Stimulated activated CD8-positive, alpha-beta memory T cell treated with anti-CD3 and anti-CD28 coated beads, Interleukin-4, amount 100 ng/mL, for 48 hours (primary cell): ENCODE results near the gene TRIM49B.
"Not testable (repeated sequence)": the region's sequence is repeated elsewhere in the genome, so short reads cannot be mapped to it uniquely, and the experiment has no call there.

ENCODE experiments used
- DNase-seq: peaks from one replicate; pipeline ENCODE4 v3.0.0-alpha.2; 2020

Gene TRIM49B, protein sequence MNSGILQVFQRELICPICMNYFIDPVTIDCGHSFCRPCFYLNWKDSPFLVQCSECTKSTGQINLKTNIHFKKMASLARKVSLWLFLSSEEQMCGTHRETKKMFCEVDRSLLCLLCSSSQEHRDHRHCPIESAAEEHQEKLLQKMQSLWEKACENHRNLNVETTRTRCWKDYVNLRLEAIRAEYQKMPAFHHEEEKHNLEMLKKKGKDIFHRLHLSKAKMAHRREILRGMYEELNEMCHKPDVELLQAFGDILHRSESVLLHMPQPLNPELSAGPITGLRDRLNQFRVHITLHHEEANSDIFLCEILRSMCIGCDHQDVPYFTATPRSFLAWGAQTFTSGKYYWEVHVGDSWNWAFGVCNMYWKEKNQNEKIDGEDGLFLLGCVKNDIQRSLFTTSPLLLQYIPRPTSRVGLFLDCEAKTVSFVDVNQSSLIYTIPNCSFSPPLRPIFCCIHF

GRCh38 chr11:49028523-49028922, at the start of gene TRIM49B:
TSS of gene TRIM49B (plus strand) at chr11:49028823. CDS start at chr11:49031600, 2,777 bp downstream.
- DNase-seq = not testable (repeated sequence)

DNA sequence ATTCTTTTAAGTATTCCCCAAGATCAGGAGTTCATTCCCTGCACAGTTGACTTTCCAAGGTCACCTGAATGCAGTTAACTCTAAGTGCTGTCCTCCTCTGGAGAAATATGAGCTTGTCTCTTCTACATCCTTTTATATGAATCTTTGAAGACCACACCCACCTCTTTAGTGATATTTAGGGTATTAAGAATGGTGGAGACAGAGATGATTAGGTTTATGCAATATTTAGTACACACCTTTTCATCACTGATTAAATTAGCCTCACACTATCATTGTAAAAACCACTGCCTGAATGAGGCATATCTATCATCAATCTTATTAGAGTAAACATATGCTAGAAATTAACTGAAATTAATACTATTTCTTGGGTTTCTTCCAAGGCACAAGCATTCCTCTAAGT, 44.8 kb upstream of the TRIM49B start, which contains the start of gene TRIM51G:
Gene TRIM51G (minus strand): TSS at position 101 of the 400 bp plus-strand sequence. CDS start 2,190 bp downstream, outside the sequence.
- DNase-seq = not testable (repeated sequence)

- DNase-seq = not testable (repeated sequence)
Measured at GRCh38 chr11:49048229-49048628, 19.6 kb downstream of the TRIM49B start.

DNA sequence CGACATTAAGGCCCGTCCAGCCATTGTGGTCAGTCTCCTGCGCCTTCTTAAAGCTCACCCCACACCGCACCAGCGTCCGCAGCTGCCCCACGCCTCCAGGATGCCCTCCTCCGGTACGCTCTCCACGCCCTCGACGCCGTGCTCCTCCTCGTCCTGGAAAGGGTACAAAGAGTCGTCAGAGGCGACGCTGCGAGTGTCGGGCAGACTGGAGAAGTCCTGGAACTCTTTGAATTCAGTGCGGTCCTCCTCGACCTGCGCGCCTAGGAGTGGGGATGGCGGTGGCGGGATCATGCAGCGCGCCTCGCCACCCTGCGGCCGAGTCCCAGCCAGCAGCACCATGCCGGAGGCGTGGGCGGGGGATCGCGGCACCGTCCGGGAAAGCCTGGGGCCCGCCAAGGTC, 21.2 kb downstream of the TRIM49B start:
- not testable (repeated sequence) for DNase-seq

- not testable (repeated sequence) for DNase-seq
Measured at GRCh38 chr11:49059012-49059411, 30.4 kb downstream of the TRIM49B start, which contains the start of gene TRIM64C. TSS of gene TRIM64C (minus strand) at chr11:49059112. CDS start at chr11:49059112, 0 bp downstream.

- not testable (repeated sequence) for DNase-seq
Measured at GRCh38 chr11:49069897-49070296, 41.3 kb downstream of the TRIM49B start.
